ENCODE data around the gene SEMA4F. TPM values are rescaled to one million over a fixed set of nuclear protein-coding genes. Genes with fewer than 3 reads are reported as not detected.

SEMA4F gene
- polyA plus RNA-seq, 2 of the 4 experiments (the other 2 are of a cell fraction), result 8.5 to 9.3 TPM

DNA sequence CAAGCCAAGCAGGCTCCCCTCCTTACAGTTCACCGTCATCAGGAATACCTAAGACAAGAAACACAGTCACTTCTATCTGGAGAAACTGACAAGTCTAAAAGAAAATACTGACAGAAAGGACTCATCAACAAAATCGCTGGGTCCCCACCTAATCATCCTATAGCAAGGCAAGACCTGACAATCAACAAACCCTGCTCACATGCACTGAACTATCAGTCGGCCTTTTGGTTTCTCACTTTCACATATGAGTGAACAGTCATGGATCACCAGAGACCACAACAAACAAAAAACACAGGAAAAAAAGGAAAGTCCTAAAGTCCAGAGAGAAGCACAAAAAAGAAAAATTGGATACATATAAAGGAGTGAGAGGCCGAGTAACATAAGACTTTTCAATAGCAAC is 70.4 kb downstream of the SEMA4F start:
- Histone ChIP-seq H3K27ac (no peak overlapping the region), H3K9me3 (peaks cover 2% of the 10 kb centered on the region; the same call in 1 of the 3 replicates), H3K4me3 (no peak overlapping the region), H3K4me1 (no peaks in the 10 kb centered on the region), H3K4me2 (no peak overlapping the region)
- FAIRE-seq, result no peak
- no peak; a peak in 1 of 6 replicates for ATAC-seq
- TF ChIP-seq EHMT2 (IDR thresholded peaks at IDR 0.05; ENCODE audit: low read depth) (no peak), BHLHE40 (IDR thresholded peaks at IDR 0.05; ENCODE audit: low read depth, low read length) (no peak), HDAC2 (IDR thresholded peaks at IDR 0.05) (no peak), FOXS1 (CRISPR knock-in tag; IDR thresholded peaks at IDR 0.05) (no peak), CHD4 (IDR thresholded peaks at IDR 0.05; ENCODE audit: borderline replicate concordance) (no peak), ZC3H11A (IDR thresholded peaks at IDR 0.05) (no peak), ZNF302 (CRISPR knock-in tag; IDR thresholded peaks at IDR 0.05) (no peak), EP300 (IDR thresholded peaks at IDR 0.05) (no peak), RAD21 (conservative IDR thresholded peaks at IDR 0.05 in 1 of 2, IDR thresholded peaks at IDR 0.05 in 1 of 2) (no peak), CBX8 (IDR thresholded peaks at IDR 0.05) (no peak), ESRRA (IDR thresholded peaks at IDR 0.05; ENCODE audit: borderline replicate concordance, low read length) (no peak), HOXB13 (CRISPR knock-in tag; IDR thresholded peaks at IDR 0.05; ENCODE audit: low read depth) (no peak), NR3C1 (IDR thresholded peaks at IDR 0.05) (no peak), TFCP2L1 (CRISPR knock-in tag; IDR thresholded peaks at IDR 0.05) (no peak), NPAS2 (CRISPR knock-in tag; IDR thresholded peaks at IDR 0.05; ENCODE audit: borderline replicate concordance) (no peak)
- TF ChIP-seq, protein P1, sequence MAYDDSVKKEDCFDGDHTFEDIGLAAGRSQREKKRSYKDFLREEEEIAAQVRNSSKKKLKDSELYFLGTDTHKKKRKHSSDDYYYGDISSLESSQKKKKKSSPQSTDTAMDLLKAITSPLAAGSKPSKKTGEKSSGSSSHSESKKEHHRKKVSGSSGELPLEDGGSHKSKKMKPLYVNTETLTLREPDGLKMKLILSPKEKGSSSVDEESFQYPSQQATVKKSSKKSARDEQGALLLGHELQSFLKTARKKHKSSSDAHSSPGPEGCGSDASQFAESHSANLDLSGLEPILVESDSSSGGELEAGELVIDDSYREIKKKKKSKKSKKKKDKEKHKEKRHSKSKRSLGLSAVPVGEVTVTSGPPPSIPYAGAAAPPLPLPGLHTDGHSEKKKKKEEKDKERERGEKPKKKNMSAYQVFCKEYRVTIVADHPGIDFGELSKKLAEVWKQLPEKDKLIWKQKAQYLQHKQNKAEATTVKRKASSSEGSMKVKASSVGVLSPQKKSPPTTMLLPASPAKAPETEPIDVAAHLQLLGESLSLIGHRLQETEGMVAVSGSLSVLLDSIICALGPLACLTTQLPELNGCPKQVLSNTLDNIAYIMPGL (CRISPR knock-in tag; IDR thresholded peaks at IDR 0.05; ENCODE audit: borderline replicate concordance), result no peak
- TF ChIP-seq, protein P2, sequence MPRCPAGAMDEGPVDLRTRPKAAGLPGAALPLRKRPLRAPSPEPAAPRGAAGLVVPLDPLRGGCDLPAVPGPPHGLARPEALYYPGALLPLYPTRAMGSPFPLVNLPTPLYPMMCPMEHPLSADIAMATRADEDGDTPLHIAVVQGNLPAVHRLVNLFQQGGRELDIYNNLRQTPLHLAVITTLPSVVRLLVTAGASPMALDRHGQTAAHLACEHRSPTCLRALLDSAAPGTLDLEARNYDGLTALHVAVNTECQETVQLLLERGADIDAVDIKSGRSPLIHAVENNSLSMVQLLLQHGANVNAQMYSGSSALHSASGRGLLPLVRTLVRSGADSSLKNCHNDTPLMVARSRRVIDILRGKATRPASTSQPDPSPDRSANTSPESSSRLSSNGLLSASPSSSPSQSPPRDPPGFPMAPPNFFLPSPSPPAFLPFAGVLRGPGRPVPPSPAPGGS (IDR thresholded peaks at IDR 0.05), result no peak
- TF ChIP-seq, protein P3, sequence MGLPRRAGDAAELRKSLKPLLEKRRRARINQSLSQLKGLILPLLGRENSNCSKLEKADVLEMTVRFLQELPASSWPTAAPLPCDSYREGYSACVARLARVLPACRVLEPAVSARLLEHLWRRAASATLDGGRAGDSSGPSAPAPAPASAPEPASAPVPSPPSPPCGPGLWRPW (IDR thresholded peaks at IDR 0.05), result no peak
- TF ChIP-seq, protein P4, sequence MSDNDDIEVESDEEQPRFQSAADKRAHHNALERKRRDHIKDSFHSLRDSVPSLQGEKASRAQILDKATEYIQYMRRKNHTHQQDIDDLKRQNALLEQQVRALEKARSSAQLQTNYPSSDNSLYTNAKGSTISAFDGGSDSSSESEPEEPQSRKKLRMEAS (IDR thresholded peaks at IDR 0.05), result no peak
- ChIA-PET POLR2A (no interaction called here), CTCF (interaction anchor here (5.9 kb wide), 1 partner anchor 10 kb away, joined by 42 read pairs; no protein-coding TSS in a partner anchor)
- WGBS (ENCODE audit: missing lambda C conversion rate), result 47% methylated on average over 4 of the region's 4 CpGs
- DNase-seq (ENCODE audit: low read depth in 1 of 2, low spot score in 1 of 2), result no peak

DNA sequence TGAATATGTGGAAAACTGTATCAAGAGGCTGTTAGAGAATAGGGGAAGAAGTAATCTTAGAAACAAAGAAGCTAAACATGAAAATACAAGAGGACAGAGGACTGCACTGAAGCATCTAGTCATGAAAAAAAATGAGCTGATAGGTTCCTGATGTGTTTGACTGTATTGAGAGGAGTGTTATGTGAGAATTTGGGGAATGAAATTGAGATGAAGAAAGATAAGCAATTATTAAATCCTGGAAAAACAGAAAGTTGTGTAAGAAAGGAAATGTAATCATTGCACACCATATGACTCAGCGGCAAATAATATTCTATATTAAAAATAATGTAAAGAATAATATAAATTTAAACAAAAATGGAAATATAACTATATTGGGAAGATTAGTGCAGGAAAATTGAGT is 71.2 kb downstream of the SEMA4F start:
- TF ChIP-seq NR3C1 (IDR thresholded peaks at IDR 0.05), result no peak
- no peak for TF ChIP-seq BHLHE40 (IDR thresholded peaks at IDR 0.05; ENCODE audit: low read depth, low read length)
- no peak for TF ChIP-seq EP300 (IDR thresholded peaks at IDR 0.05)
- no peak for TF ChIP-seq ZFP36 (IDR thresholded peaks at IDR 0.05; ENCODE audit: borderline replicate concordance, partially characterized antibody)
- TF ChIP-seq RFX5 (IDR thresholded peaks at IDR 0.05), result no peak
- no peak for TF ChIP-seq CHD4 (IDR thresholded peaks at IDR 0.05; ENCODE audit: borderline replicate concordance)
- TF ChIP-seq ZNF302 (CRISPR knock-in tag; IDR thresholded peaks at IDR 0.05), result no peak
- TF ChIP-seq, protein P2 (IDR thresholded peaks at IDR 0.05), result no peak
- no peak for TF ChIP-seq SREBF2 (IDR thresholded peaks at IDR 0.05)
- TF ChIP-seq, protein P5, sequence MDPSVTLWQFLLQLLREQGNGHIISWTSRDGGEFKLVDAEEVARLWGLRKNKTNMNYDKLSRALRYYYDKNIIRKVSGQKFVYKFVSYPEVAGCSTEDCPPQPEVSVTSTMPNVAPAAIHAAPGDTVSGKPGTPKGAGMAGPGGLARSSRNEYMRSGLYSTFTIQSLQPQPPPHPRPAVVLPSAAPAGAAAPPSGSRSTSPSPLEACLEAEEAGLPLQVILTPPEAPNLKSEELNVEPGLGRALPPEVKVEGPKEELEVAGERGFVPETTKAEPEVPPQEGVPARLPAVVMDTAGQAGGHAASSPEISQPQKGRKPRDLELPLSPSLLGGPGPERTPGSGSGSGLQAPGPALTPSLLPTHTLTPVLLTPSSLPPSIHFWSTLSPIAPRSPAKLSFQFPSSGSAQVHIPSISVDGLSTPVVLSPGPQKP (IDR thresholded peaks at IDR 0.05; ENCODE audit: low read depth, low read length), result no peak
- no peak for TF ChIP-seq CBX2 (IDR thresholded peaks at IDR 0.05; ENCODE audit: borderline replicate concordance, low read depth)
- TF ChIP-seq, protein P6, sequence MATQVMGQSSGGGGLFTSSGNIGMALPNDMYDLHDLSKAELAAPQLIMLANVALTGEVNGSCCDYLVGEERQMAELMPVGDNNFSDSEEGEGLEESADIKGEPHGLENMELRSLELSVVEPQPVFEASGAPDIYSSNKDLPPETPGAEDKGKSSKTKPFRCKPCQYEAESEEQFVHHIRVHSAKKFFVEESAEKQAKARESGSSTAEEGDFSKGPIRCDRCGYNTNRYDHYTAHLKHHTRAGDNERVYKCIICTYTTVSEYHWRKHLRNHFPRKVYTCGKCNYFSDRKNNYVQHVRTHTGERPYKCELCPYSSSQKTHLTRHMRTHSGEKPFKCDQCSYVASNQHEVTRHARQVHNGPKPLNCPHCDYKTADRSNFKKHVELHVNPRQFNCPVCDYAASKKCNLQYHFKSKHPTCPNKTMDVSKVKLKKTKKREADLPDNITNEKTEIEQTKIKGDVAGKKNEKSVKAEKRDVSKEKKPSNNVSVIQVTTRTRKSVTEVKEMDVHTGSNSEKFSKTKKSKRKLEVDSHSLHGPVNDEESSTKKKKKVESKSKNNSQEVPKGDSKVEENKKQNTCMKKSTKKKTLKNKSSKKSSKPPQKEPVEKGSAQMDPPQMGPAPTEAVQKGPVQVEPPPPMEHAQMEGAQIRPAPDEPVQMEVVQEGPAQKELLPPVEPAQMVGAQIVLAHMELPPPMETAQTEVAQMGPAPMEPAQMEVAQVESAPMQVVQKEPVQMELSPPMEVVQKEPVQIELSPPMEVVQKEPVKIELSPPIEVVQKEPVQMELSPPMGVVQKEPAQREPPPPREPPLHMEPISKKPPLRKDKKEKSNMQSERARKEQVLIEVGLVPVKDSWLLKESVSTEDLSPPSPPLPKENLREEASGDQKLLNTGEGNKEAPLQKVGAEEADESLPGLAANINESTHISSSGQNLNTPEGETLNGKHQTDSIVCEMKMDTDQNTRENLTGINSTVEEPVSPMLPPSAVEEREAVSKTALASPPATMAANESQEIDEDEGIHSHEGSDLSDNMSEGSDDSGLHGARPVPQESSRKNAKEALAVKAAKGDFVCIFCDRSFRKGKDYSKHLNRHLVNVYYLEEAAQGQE (IDR thresholded peaks at IDR 0.05), result no peak
- TF ChIP-seq MYC (IDR thresholded peaks at IDR 0.05; ENCODE audit: borderline replicate concordance, low read length), result no peak
- no peak for TF ChIP-seq RNF2 (IDR thresholded peaks at IDR 0.05; ENCODE audit: borderline replicate concordance, low read depth)
- TF ChIP-seq JUN (IDR thresholded peaks at IDR 0.05), result no peak
- CTCF ChIA-PET, result interaction anchor here (0.6 to 5.9 kb wide), 3 partner anchors 11 to 151 kb away, joined by 3 to 42 read pairs (median 6); no protein-coding TSS in a partner anchor
- Histone ChIP-seq H3K4me3 (no peak overlapping the region), H3K4me1 (no peaks in the 10 kb centered on the region), H3K9me3 (peaks cover 5% of the 10 kb centered on the region; the same call in 1 of the 3 replicates), H3K4me2 (no peak overlapping the region), H3K27ac (no peak overlapping the region)
- POLR2A ChIA-PET, result no interaction called here
- DNase-seq (ENCODE audit: low read depth in 1 of 2, low spot score in 1 of 2), result no peak
- no peak for ATAC-seq
- 52% methylated on average over 1 of the region's 1 CpG for WGBS (ENCODE audit: missing lambda C conversion rate)
- no peak for FAIRE-seq
